HG02763 (cell line): Measurements from ENCODE around the gene RNF121.
A peak's percentile ranks its signal among the peaks of the same experiment; 100 is the strongest.

Source experiments
- ATAC-seq: cut with Tn5 transposase; IDR thresholded peaks from one replicate; pipeline ENCODE4 v1.9.1; 2021; ENCODE audit warnings: mild to moderate bottlenecking, moderate library complexity; ENCODE audit not compliant: unreplicated experiment

RNF121 gene

DNA sequence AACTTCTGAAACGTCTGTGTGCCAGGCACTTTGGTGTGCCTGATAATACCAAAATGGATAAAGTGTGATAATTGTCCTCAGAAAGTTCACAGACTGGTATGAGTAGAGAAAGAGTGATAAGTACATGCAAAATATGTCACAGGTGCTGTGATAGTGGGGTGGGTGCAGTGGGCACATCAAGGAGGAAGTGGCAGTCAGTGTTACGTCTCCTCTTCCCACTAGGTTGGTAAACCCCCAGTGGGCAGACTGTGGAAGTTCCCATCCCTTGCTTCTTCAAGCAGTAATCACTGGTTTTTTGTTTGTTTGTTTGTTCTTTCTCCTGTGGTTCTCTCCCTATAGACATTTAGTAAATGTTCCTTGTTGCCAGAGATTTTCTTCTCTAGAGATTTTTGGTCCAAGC, 5.4 kb downstream of the RNF121 start:
- ATAC-seq: no peak

DNA sequence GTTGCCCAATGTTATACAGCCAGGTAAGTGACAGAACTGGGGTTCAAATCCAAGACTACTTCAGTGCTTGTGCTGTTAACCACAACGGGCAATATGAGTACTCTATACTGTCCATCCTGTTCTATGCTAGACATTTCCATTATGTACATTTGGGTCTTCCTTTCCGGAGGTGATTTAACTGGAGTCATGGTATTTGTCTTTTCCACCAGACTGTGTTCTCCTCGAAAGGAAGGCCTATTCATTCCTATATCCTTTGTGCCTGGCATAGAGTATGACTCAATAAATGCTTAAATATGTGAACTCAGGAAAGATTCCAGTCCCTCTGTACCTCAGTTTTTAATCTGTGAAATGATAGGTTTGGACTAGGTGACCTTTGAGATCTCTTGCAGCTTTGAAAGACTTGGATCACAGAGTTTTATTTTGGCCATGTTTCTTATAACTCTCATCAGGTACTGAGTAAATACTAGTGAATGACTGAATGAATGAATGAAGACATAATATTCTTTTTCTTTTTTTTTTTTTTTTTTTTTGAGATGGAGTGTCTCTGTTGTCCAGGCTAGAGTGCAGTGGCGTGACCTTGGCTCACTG, 6.6 kb downstream of the RNF121 start:
- no peak for ATAC-seq

DNA sequence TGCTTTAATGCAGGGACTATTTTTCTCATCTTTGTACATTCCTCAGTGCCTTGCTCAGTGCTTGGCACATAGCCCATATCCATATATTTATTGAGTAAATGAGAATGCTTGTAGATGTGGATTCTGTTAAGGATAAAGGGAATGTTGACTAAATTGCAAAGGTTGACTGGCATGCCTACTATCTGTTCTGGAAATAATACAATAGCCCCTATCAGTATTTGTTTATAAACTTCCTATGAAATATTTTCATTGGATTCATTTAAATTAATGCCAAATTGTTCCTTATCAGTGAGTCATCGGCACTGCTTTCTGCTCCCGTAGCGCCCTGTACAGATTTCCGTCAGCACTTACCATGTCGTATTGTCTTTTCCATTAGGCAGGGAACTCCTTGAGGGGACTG, 8.0 kb downstream of the RNF121 start:
- no peak for ATAC-seq

DNA sequence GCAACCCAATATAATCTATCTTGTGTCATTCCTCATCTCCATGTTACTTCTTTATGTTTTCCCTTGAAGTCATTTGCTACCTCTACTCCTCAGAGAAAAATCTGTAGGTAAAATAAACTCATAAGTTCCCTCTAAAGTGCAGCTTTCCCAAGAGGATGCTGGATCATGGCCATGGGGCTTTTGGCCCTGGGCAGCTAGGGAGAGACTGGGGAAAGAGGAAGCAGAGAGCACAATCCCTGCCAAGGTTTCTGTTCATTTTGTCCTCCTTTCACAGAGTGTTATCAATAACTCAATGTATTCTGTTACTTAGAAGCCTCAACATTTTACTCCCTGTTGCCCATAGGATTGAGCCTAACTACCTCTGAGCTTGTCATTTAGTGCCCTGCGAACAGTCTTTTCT, 9.0 kb downstream of the RNF121 start:
- ATAC-seq: no peak

DNA sequence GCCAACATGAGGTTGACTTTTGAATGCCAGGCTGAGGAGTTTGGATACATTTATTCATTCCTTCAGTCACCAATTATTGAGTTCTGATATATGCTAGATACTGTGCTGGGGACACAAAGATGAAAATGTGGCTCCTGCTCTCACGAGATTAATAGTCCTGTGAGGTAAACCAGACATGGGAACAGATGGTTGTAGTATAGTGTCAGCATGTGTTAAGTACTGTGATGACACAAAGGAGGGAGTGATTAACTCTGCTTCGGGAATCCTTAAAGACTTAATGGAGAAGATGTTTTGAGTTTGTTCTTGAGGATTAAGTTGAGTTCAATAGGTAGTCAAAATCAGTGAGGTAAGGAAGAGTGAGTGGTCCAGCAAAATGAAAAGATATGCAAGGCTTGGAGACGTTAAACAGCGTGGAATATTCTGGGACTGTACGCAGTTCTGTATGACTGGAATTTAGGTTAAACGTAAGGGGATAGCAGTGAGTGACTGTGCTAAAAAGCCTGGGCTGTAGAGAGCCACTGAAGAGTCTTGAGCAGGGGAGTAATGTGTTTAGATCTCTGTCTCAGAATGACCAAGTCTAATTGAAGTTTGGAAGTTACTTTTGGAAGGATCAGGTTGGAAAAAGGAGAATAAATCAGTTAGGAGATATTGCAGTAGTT, 11.8 kb downstream of the RNF121 start:
- ATAC-seq: no peak

DNA sequence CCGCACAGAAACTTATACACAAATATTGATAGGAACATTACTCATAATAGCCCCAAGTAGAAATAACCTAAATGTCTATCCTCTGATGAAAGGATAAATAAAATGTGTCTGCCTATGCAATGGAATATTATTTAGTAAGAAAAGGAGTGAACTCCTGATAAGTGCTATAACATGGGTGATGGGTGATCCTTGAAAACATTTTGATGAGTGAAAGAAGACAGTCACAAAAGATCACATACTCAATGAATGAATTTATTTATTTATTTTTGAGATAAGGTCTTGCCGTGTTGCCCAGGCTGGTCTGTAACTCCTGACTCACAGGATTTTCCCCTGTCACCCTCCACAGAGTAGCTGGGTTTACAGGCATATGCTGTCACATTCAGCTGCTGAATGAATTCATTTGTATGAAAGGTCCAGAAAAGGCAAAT, 17.3 kb downstream of the RNF121 start:
- no peak for ATAC-seq

DNA sequence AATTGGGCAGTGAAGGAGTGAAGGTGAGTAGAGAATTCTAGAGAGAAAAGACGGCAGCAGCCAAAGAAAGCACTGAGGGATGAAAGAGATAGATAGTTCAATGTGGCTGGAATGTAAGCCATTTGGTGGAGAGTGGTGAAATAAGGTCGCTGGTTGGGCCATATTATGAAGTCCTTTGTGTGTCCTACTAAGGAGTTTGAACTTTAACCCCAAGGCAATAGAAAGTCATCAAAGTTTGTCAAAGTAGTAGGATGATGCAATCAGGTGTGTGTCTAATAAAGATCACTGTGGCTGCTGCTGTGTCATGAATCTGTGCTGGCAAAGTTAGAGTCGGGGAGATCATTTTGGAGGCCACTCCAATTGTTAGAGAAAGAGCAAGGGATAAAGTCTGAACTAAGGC, 18.7 kb downstream of the RNF121 start:
- no peak for ATAC-seq

DNA sequence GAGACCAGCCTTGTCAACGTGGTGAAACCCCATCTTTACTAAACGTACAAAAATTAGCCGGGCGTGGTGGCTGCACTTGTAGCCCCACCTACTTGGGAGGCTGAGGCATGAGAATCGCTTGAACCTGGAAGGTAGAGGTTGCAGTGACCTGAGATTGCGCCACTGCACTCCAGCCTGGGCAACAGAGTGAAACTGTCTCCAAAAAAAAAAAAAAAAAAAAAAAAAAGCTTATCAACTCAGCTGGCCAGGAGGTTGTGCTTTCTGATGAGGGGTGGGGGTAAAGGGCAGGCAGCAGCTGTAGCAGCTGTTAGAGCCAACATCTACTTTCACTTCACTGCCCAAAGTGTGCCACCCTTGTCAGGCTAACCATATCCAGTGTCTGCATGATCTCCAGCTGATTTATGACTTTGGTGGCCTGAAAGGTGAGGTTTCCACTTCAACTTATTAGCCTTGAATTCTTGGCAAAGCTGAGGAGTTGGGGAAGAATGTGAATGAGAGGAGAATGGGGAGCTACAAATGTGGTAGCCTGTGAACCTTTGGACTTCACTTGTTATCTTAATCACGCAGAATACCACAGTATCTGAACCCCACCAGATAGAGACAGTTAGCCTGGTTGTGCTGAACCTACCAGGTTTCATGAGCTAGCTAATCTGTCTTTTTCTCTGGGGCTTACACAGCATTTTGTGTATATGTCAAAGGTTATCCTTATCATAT, 19.6 kb downstream of the RNF121 start:
- ATAC-seq: no peak

DNA sequence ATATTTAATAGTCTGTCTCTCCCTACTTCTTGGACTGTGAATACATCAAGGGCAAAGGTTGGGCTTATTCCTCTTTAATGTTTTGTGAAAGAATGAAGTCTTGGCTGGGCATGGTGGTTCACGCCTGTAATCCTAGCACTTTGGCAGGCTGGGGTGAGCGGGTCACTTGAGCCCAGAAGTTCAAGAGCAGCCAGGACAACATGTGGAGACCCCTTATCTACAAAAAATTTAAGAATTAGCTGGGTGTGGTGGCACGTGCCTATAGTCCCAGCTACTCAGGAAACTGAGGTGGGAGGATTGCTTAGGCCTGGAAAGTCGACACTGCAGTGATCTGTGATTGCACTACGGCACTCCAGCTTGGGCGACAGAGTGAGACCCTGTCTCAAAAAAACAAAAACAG, 20.2 kb downstream of the RNF121 start:
- ATAC-seq: no peak

DNA sequence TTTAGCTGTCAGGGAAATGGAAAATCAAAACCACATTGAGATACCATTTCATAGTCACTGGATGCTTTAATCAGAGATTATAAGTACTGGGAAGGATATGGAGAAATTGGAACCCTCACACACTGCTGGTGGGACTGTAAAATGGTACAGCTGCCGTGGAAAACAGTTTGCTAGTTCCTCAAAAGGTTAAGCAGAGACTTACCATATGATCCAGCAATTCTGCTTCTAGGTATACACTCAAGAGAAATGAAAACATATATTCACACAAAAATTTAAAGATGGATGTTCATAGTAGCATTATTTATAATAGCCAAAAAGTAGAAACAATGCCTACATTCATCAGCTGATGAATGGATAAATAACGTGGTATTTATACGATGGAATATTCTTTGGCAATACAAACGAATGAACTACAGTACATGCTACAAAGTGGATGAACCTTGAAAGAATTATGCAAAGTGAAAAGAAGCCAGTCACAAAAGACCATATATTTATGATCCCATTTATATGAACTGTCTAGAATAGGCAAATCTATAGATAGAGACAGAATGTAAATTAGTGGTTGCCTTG, 23.0 kb downstream of the RNF121 start:
- ATAC-seq: no peak

DNA sequence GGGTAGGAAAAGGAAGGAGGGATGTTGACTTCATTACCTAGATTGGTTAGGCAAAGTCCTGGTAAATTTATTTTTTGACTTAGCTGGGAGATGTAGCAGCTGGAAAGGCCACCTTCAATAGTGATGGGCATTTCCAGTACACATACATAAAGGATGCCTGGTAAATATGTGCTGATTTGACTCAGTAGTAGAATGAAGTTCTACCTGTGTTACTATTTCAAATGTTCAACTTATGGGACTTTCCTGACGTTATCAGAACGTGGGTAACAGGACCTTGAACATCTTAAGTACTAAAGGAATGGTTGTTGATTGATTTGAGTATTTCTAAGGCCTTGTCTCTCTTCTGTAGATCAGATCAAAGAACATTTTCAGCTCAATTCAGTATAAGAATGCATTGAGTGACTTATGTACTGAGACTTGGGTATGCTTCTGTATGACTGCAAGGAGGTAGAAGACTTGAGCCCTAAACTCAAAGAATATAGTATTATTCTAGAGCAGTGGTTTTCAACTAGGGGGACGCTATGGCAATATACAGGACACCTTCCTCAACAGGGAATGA, 27.1 kb downstream of the RNF121 start:
- no peak for ATAC-seq

DNA sequence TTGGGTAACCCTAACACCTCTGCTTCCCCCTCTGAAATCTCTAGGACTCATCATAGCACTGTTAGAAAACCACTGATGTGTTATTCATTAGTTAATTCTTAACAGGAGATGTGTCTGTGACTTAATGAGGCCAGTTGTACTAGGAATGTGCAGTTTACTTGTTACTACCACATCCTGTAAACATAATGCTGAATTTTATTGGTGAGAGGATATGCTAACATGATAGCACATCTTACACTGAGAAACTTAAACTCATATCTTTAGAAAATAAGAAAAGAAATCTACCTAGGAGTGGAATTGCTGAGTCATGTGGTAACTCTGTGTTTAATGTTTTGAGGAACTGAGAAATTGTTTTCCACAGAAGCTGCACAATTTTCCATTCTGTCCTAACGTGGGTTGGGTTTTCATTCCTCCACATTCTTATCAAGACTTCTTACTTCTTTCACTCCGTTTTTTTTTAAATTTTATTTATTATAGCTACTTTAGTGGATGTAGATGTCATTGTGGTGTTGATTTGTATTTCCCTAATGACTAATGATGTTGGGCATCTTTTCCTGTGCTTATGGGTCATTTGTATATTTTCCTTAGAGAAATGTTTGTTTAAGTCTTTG, 33.7 kb downstream of the RNF121 start:
- peak; percentile 60 for ATAC-seq

DNA sequence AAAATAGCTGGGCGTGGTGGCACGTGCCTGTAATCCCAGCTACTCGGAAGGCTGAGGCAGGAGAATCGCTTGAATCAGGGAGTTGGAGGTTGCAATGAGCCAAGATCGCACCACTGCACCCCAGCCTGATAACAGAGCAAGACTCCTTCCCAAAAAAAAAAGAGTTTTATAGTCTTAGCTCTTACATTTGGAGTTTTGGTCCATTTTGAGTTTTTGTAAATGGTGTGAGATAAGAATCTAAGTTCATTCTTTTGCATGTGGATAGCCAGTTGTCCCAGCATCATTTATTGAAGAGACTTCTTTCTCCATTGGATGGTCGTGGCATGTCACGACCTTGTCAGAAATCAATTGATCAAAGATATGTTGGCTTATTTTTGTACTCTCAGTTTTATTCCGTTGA, 34.6 kb downstream of the RNF121 start:
- ATAC-seq: no peak

DNA sequence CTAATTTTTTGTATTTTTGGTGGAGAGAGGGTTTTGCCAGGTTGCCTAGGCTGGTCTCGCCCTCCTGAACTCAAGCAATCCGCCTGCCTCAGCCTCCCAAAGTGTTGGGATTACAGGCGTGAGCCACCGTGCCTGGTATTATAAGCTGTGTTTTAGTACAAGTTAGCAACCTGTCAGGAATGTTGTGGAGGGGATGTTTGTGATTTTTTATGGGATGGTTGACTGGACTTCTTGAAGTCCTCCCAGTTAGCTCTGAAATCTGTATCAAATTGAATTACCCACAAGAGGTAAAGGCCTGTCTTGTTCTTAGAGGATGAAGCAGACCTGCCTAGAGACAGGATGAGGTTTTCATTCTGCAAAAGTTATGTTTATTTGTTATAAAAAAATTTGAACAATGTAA, 35.8 kb downstream of the RNF121 start:
- no peak for ATAC-seq

DNA sequence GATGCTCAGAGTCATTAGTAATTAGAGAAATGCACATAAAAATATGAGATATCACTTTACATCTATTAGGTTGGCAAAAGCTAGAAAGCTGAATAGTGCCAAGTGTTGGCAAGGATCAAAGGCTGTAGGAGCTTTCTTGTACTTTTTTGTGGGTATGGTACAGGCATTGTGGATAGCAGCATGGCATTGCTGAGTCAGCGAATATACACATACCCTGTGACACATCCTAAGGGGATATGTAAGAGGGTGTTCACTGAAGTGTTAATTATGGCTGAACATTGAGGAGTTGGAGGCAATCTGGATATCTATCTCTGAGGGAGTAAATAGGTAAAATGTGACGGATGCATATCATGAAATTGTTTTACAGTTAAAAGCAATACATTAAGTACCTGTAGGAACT, 42.8 kb downstream of the RNF121 start:
- ATAC-seq: no peak

DNA sequence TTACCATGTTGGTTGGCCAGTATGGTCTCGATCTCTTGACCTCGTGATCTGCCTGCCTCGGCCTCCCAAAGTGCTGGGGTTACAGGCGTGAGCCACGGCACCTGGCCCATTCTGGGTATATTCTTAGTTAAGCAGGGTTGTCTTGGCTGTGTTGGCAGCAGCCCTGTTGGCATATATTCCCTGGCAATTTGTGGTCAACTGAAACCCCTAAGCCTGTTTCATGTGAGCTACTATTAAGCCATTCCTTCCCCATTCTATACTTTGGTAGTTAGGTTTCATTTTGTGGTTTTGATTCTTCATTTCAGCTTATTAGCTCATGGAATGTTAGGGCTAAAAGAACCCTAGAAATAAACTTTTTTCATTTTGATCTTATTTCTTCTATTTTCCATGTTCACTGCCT, 47.7 kb downstream of the RNF121 start:
- ATAC-seq: no peak

DNA sequence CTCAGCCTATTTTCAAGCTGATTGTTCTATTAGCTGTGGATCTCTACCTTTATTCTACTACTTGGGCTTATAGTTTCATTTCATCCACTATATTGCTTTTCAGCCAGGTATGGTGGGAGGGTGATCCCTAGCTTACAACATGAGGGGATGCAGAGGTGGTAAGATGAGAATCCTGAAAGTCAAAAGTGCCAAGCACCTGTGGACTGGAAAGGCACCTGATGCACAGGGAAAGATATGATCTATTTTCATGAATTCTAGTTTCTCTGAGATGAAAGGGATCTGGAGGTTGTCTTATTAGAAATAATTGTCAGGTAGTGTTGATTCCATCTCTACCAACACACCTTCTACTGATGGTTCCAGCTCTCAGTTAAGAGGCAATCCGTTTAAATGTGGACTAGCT, 48.2 kb downstream of the RNF121 start:
- no peak for ATAC-seq

DNA sequence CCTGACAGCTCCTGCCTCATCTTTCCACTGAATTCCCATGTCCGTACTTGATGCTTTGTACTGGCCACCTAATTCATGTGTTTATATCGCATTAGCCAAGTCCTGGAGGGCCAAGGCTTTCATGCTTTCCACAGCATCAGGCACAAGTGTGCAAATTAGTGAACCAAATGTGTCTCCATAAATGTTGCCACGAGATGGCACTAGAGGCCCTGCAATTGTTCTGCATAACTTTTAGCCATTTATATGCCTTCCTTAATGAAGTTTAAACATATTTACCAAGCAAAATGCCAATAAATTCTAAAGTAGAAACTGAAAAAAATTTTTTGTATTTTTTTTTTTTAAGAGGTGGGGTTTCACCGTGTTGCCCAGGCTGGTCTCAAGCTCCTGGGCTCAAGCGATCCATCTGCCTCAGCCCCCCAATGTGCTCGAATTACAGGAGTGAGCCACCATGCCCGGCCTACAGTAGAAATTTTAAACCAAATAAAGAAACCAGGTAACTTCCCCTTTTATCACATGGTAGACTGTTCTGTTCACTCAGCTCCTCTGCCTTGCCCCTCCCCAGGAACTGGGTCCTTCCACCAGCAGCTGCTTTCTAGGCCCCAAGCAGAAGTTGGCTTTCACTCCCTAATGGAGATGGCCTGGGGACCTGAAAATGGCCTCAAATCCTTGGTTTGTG, 49.0 kb downstream of the RNF121 start:
- ATAC-seq: no peak

DNA sequence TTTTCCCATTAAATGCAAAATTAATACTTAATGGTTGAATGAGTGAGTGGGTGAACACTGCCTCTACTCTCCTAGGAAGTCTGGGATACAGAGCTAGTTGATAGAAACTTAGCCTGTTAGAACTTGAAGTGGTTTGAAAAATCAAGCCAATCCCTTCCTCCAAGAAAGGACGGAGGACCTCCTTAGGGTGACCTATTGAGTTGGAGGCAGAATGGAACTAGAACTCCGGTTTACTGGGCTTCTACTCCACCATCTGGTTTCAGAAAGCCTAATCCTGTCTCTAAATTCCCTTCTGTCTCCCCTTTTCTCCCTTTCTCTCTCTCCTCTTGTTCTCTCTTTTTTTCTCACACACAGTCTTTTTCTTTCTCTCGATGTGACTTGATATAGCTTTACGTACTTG, 50.2 kb downstream of the RNF121 start:
- no peak for ATAC-seq

DNA sequence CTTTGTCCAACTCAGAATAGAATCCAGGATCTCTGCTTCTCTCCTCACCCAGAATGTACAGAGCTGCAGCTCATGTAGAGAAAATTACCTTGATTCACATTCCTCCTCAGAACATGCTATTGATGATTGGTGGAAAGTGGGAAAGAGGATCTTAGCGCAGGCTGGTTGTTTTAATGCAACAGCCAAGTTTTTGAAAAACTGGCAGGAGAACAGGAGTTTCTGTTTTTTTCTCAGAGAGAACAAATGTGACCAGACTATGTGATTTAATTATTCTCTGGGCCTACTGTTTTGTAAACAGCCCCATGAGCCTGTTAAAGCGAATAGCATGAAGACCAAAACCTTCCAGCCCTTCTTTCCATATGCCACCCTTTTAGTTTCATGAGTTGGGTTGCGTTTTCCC, 50.8 kb downstream of the RNF121 start:
- no peak for ATAC-seq

DNA sequence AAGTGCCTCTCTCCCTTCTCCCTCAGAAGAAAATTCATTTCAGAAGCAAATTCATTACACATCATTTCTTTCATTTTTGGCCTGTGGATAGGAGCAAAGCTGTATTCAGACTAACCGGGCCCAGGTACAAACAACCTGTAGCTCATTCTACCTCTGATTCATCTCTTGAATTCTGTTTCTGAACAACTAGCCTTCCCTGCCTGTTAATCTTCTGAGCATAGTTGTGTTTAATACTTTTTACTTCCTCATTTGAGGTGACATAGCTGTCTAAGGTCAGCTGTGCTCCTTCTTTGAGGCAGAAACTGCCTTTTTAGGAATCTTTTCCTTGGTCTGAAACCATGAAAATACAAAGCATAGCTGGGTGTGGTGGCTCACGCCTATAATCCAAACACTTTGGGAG, 57.3 kb downstream of the RNF121 start:
- ATAC-seq: no peak
